GM19438 (cell line): Measurements from ENCODE around the gene COL4A6.

Experiments used
- ATAC-seq: cut with Tn5 transposase; IDR thresholded peaks from one replicate; pipeline ENCODE4 v1.9.1; 2021; ENCODE audit warnings: low read depth; ENCODE audit not compliant: unreplicated experiment

Gene COL4A6

DNA sequence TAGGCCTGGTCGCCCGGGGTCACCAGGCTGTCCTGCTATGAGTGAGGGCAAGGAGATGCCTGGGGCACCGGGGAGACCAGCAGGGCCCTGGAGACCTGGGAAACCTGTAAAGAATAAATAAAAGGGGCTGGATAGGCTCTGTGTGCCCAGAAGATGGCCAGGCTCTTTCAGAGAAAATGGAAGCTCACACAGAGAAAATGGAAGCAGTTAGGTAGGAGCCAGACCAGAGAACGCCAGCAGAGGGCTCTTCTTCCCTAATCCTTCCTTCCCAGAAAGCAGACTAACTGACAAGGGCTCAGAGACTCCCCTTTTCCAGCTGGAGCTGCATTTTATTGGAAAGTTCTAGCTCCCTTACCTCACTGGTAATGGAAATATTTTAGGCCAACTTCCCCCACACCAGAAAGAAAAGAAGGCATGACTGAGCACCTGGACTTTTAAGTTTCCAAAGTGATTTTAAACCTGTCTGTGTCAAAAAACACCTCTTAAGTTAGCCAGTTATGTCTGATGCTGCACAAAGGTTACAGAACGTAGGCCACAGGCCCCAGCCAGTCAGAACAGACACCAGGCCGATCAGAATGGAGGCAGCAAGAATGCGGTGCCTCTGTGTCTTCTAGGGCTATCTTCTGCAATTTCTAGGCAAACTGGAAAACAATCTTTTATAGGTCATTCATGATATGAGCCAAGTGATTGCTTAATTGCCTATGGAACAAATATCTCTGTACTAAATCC lies 272.7 kb downstream of the COL4A6 start:
- no peak for ATAC-seq

DNA sequence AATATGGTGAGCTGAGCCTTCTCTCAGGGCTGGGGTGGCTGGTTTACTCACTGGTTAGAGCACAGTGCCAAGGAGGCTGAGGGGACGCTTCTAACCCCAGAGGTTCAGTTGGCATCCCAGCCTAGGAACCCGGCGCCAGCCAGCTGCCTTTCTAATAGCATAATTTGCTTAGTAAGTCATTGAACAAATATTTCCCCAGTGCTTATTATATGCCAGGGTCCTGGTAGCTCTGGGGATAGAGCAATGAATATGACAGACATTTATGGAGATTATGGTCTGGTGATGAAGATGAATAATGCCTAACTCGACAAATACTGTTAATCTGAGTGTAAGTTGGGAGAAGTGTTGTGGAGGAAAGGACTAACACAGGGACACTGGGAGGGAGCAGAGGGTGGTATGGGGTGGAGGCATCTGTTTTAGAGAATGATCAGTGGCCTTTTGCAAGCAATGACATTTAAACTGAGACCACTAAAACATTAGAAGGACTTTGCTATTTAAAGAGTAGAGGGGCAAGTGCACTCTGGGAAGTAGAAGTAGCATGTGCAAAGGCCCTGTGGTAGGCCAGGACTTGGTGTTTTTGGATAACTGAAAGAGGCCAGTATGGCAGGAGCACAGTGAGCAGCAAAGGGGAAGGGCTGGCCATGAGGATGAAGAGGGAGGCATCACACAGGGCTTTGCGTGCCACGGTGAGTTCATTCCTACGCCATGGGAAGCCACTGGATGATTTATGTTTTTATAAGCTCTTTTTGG lies 274.7 kb downstream of the COL4A6 start:
- no peak for ATAC-seq

DNA sequence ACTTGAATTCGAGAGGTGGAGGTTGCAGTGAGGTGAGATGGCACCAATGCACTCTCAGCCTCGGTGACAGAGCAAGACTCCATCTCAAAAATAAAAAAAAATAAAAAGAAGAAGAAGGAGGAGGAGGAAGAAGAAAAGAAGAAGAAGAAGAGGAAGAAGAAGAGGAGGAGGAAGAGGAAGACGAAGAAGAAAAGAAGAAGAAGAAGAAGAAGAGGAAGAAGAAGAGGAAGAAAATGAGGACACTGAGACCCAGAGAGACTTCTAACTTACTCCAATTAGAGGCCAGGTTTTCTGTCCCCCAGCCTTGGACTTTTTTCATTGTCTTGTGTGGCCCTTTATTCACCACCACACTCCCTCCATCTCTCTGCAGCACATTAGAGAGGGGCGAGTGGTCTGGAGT lies 276.0 kb downstream of the COL4A6 start:
- no peak for ATAC-seq

DNA sequence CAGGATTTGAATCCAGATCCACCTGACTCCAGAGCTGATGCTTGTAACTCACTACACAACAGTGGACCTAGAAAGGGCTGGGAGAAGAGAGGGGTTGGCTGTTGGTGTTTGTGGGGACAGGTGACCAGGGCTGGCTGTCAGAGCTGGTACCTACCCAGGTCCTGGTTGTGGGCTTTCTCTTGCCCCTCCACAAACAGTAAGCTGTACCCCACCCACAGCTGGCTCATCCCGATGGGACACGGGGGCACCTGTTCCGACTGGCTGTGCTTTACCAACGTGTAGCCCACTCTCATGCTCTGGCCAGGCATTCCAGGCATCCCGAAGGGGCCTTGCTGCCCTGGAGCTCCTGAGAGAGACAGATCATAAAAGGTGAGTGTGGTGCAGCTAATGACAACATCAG lies 277.9 kb downstream of the COL4A6 start:
- no peak for ATAC-seq

DNA sequence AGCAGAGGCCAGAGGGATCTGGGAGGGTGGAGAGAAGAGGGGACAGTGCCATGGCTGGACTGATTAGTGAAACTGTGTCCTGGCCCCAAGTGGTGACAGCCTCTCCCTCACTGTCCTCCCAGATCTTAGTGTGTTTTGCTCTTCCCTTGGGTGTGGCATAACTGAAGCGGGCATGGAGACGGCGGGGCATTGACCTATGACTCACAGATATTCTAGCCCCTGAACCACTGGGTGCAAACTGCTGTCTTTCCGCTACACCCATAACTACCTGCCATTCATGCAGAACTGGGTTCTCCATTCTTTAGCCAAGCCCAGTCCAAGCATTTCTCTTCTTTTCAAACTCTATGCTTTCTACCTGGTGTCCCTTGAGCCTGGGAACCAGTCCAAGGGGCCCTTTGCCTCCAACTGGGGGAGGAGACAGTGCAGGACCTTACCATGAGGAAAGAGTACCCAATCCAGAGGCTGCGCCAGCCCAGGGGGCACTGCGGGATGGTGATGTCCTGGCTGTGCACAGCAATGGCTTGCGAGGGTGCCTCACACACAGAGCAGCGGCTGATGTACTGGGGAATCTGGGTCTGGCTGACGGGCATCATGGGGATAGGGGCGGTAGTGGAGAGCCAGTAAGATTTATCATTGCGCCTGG lies 279.1 kb downstream of the COL4A6 start:
- no peak for ATAC-seq

DNA sequence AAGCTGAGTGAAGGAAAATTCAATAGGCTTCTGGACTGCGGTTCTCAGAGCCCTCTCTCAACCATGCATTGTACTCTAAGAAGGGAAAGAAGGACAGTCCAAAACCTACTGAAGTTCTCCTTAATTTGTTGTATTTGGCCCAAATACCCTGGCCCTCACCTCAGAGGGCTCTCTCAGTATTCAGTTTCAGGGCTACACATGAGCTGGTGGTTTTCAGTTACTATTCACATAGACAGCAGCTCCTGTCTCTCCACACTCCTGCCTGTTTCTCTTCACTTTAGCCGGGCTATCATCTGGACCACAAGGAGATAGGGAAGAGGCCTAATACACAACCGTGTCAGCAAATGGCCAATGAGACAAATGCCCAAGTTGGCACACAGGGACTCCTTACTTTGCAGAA lies 280.6 kb downstream of the COL4A6 start:
- ATAC-seq, result no peak

DNA sequence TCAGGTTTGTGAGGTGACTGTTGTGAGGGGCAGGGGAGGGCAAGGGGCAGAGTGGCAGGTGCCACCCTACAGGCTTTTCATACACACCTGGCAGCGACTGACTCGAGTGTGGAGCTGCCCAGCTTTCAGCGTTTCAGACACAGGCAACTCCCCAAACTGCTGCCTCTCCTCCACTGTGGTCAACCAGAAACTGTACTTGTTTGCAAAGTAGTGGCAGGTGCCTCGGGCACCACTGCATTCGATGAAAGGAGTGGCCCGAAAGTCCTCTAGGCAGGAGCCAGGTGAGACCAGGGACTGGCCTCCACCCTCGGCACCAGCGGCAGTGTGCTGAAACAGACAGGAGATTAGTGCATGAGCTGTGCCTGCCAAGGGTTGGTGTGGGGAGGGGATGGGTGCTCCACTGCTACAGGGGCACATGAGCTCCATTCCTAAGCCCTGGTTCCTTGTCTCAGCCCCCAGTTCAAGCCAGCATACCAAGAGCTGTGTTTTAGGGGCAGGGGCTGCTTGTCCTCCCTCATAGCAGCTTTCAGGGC lies 281.2 kb downstream of the COL4A6 start:
- ATAC-seq, result no peak

DNA sequence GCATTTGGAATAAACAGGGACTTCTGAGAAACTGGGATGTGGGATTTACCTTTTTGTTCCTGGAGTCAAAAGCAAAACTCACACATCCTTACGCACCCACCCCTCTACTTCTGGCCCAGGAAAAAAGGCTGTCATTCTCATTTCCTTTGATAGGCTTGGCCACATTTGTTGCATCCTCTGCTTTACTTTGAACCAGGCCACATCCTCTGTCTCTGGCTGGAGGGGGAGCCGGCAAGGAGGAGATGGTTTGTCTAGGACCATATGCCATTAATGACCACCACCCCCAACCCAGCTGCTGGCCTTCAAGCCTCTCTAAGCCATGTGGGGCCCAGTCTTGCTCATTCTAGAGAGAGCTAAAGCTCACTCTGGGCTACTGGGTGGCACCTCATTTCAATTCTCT lies 282.1 kb downstream of the COL4A6 start:
- ATAC-seq, result no peak

DNA sequence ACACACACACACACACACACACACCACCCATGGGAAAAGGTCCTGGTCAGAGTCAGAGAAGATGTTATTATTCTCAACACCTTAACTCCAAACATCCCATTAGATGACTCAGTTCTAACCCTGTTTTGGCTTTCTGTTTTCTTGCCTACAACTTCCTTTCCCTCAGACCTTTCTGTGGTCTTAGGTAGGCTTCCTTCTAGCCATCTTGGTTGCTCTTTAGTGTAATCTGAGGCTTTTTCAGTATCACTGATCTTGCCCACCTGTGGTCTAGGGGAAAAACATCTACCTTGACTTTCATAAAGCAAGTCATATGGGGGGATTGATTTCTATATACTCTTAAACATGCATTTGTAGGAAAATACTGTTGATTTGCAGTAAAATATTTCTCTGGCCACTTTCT lies 289.7 kb downstream of the COL4A6 start:
- ATAC-seq, result peak; percentile 75

DNA sequence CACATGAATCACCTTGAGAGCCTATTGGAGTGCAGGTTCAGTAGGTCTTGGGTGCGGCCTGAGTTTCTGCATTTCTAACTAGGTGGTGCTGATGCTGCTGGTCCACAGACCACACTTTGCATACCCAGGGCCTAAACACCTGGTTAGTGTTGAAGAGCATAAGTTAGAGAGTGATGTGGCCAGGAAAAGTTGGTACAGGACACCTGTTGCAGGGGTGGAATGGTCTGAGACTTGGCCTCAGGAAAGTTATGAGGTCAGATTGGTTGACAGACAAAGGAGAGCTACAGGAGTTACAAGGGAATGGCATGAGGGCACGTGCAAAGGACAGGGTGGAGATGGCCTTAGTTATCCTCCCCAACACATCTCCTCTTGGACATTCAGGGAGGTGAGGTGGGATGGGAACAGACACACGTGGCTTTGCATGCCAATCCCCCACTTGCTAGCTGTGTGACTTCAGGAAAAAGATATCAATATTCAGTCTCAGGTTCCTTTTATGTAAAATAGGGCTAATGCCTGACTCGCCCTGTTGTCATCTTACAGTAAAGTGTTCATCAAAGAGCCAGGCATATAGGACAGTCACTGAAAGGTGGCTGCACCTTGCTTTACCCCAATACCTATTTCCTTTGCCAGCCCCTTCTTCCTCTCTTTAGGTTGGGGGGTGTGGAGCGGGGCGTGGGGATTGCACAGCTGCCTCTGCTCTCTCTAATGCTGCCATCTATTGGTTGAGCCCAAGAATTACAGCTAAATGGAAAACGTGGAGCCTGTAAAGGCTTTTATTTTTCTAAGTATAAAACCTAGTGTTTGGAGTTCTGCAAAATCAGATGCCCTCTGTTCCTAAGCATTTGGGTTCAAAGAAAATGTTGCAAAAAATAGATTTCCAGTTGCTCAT lies 299.2 kb downstream of the COL4A6 start:
- ATAC-seq, result no peak

DNA sequence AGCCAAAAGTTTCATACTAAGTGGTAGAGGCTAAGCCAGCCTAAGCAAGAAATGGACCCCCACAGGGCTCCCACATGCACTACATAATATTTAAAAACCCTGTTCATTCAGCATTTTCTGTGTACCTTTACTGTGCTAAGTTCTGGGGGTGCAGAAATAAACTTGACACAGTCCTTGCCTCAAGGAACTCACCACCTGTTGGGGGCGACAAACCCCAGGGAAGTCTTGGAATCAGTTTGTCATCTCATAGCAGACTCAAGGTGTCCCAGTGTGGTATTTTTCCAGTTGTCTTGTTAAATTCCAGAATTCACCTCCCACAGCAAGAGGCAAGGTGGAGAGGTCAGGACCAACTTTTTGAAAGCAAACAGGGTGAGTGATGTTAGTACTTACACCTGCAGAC lies 303.5 kb downstream of the COL4A6 start:
- no peak for ATAC-seq

DNA sequence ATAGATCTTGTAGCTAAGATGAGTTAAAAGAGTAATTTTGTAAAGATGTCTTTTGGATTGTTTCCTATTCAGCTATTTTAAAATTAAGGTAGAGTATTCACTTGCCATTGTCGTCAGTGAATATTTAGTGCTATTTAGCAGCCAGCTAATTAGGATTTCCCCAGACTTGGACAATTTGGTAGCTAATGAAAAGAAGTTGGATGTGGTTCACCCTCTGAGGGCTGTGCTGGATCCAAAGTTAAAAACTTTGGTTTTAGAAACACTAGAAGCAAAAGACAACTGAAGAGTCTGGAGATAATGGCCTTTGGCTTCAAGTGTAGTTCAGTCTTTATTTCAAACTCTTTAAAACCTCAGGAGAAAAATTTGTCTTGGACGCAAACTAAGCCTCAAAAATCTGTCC lies 305.3 kb downstream of the COL4A6 start:
- ATAC-seq, result no peak

DNA sequence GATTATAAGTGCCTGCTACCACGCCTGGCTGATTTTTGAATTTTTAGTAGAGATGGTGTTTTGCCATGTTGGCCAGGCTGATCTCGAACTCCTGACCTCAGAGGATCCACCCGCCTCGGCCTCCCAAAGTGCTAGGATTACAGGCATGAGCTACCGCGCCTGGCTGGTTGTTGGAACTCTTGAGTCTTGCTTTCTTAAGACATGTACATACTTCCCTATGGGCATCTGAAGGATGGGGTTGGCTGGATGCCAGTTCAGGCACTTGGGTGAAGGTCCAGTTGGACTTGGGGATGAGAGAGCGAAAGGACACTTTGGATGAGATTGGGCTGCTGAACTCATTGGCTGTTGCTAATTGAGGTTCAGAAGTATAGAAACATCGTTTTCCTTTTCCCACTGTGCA lies 306.2 kb downstream of the COL4A6 start:
- ATAC-seq, result no peak

DNA sequence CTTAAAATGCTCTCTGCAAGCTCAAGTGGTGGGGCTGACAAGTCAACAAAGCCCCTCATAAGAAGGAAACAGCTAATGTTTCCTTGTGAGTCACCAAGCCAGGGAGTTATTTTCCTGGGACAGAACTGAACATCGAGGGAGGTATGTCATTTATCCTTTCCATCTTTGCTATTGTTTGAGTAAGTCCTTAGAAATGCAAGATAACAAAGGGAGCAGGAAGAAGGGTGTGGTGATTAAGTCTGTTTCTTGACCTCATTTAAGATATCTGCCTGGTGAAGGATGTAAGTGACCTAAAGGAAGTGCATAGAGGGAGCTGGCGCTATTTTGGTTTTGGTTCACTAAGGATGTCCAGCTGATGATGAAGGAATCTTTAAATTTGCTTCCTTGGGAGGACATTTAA lies 306.8 kb downstream of the COL4A6 start:
- ATAC-seq, result no peak

DNA sequence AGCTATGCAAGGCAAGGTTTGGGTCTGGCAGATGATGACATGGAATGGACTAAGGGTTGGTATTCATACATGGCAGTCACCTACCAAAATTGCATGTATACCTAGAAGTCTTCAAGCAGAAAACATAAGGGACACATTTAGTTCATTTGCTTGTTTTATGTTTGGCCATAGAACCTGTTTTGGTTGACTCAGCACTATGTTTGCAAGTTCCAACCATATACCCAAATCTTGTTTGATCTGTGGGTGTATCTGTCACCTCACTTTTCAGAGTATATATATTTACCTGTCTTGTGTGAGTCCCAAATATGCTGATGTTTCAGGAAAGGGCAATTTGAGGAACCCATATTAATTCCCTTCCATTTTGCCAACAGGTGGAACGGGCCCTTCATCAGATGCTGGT lies 307.3 kb downstream of the COL4A6 start:
- ATAC-seq, result no peak

DNA sequence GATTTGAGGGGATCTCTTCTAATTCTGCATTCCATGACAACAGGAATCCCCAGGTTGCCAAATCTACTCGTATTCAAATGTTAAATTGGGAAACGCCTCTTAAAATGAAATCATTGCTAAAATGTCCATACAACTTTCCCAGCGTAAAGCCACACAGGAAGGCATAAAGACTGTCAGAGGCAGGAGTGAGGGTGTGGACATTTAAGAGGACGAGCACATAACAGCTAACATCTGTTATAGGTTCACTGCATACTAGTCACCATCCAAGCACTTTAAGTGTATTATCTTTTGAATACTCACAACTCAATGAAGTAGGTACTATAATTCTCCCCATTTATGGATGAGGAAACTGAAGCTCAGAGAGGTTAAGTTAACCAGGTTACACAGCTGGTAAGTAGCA lies 311.1 kb downstream of the COL4A6 start:
- ATAC-seq, result no peak

DNA sequence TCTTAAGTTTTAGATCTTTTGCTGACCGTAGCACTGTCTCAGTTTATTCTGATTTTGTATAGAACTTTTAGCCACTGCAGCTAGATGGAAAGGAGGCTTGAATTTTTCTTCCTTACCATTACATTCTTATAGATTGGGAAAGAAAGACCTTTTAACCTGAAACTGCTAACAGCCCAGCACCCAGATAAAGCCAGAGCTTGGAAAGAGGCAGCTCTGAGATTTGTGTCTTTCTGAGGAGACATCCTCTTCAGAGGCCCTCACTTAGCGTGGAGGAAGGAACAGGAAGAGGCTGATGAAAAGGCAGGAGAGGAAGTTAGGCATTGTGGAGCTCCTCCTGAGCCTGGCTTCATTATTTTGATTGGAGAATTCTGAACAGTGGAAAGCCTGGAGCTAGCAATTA lies 311.6 kb downstream of the COL4A6 start:
- no peak for ATAC-seq

DNA sequence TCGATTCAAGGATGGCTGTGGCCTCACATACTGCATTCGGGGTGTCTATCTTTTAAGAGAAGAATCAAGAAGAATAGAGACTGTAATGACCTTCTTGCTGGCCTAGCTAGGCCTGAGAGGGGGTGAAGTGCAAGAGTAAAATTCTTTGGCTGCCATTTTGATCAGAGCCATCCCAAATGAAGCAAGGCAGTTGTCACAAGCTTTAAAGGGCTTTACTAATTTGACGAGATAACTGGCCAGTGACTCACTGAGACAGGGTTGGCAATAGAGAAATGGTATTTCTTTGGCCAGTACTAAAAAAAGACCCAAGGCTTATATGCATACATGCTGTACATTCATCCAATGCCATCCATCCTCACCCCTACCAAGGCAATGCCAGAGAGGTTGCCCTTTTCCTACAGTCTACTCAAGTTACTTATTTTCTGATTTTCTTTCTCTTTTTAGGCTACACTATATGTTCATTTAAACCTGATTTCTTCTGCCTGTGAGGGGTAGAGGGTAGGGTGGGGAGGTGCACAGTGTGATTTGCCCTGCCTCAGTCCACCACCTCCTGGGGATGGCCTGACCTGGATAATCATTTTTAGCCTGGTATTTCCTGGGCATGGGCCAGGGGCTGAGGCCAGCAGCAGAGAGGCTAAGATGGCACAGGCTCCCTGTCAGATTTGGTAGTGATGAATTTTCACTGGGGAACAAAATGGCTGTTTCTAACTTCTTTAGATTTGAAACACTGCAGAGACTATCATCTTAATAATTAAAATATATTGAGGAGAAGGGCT lies 314.4 kb downstream of the COL4A6 start:
- no peak for ATAC-seq

DNA sequence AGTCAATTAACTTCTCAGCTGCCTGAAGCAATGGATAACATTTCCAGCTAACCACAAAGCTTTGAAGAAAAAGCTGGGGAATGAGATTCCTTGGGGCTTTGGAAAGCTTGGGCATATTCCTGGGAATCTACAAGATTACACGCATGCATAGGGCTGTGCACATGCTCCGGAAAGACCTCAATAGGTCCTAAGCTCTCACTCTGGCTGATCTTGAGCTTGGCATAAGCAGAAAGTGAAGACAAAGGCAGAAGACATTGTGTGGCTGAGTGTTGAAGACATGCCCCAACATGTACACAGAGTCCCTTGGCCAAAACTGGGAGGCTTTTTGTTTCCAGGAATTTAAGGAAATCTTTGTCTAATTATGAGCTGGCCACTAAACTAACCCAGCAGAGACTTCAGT lies 315.5 kb downstream of the COL4A6 start:
- ATAC-seq, result no peak

DNA sequence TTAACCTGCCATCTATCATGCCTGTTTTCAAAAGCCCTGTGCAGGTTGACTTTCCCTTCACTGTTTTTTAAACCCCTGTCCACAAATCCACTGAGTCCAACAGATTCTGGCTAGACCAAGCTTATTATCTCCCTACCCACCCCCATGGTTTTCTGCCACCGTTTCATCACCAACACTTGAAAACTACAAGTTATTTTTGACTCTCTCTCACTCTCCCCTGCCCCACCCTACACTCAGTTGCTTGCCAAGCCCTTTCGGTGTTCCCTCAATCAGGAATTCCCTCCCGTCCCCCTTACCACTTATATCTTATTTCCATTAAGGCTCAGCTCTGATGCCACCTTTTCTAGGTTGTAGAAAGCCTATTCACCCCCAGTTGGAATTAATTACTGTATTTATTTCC lies 316.9 kb downstream of the COL4A6 start:
- no peak for ATAC-seq
